GM18502 (cell line): ENCODE data around the gene WDR45B.
A peak's percentile ranks its signal among the peaks of the same experiment; 100 is the strongest.
"Not testable (repeated sequence)": the region's sequence is repeated elsewhere in the genome, so short reads cannot be mapped to it uniquely, and the experiment has no call there.

Experiments used
- ATAC-seq: cut with Tn5 transposase; IDR thresholded peaks from one replicate; pipeline ENCODE4 v1.9.1; 2021; ENCODE audit warnings: mild to moderate bottlenecking; ENCODE audit not compliant: unreplicated experiment, poor library complexity

The WDR45B gene

DNA sequence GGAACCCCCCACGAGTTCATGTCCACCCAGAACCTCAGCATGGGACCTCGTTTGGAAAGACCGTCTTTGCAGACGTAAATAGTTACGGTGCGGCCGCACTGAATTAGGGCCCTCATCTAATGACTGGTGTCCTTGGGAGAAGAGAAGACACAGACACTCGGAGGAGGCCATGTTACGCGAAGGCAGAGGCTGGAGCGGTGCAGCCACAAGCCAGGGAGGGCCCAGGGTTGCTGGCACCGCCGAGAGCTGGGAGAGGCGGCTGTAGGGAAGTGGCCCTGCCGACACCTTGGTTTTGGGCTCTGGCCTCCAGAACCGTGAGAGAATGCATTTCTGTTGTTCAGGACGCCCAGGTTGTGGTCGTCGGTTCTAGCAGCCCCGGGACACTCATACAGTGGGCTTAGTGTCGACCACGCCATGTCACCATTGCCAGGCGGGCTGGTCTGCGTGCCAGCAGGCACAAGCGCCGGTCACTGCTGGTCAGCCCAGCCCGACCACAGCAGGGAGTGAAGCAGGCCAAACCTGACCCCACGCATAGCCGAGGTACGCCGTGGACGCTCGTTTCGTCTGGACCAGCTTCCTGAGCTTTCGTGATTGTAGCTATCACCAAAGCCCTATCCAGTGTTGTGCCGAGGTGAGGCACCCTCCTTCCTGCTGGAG is 10.7 kb upstream of the WDR45B start:
- ATAC-seq, result no peak

DNA sequence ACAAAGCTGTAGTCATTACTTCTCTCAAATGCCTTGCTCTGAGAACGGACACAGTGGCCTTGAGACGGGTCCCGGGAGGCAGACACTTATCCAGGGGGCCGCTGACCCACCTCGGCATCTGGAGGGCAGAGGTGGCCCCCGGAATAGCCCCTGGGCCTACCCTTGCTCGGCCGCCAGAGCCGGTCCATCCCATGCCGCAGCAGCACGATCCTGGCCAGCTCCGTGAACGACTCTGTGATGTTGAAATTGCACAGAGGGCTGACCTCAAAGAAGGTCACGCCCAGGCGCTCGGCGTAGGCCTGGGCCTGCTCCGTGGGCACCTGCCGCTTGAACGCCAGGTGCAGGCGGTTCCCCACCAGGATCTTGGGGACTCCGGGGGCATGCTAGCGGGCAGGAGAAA is 10.1 kb upstream of the WDR45B start:
- no peak for ATAC-seq

- no peak for ATAC-seq
Observed at GRCh38 chr17:82657926-82658325, 9.7 kb upstream of the WDR45B start.

DNA sequence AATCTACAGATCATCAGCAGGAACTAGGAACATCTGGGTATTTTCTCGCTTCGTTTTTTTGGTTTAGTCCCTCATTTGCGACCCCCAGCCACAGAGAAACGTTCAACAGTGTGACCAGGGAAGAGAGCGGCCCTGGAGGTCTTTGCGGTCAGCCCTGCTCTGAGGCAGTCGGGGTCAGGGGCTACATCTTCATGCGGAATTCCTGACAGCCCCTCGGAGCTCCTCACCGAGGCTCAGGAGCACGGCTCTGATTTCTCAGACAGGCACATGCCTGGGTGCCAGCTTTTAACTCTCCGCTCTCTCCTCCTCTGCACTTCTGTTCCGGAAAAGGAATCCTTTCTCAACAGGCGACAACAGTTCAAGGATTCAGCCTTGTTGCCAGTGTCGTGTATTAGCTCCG is 8.0 kb upstream of the WDR45B start:
- no peak for ATAC-seq

DNA sequence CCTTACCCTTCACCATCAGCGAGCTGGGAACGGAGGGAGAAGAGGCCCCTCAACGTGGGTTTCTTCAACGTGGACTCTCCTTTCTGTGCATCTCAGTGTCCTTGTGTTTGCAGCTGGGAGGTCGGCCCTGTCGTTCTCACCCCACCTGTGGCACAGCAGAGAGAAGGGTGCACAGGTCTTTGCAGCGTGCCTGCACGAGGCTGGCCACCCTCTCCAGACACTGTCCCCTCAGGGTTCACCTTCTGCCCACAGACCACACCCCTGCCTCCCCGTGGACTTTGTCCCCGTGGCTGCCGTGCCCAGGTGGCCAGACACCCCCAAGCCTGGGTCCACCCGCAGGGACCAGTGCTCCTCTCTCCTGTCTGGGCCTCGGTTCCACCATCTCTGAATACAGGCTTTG is 7.3 kb upstream of the WDR45B start:
- no peak for ATAC-seq

DNA sequence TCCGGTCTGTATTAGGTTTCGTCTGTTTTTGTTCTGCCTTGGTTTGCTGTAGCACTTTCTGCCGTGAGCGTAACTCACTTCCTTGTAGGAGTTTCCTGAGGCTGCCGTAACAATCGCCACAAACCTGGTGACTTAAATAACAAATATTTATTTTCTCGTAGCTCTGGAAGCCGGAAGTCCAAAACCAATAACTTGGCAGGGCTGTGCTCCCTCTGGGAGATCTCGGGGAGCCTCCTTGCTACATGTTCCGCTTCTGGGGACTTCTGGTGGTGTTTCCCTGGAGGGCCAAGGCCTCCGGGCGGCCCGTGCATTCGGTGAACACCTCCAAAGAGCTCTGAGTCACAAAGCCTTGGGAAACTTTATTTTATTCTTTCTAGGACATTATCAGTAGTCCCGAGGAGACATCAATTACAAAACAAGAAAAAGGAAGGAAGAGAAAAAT is 6.8 kb upstream of the WDR45B start:
- no peak for ATAC-seq

DNA sequence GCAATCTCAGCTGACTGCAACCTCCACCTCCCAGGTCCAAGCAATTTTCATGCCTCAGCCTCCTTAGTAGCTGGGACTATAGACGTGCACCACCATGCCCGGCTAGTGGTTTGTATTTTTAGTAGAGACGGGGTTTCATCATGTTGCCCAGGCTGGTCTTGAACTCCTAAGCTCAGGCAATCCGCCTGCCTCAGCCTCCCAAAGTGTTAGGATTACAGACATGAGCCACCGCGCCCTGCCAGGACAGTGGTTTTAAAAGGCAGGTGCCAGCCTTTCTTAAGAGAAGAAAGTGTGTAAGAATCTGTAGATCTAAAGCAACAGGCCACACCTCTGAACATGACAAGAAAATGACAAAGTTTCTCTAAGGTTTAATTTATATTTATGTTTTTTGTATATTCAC is 6.4 kb upstream of the WDR45B start:
- ATAC-seq, result not testable (repeated sequence)

DNA sequence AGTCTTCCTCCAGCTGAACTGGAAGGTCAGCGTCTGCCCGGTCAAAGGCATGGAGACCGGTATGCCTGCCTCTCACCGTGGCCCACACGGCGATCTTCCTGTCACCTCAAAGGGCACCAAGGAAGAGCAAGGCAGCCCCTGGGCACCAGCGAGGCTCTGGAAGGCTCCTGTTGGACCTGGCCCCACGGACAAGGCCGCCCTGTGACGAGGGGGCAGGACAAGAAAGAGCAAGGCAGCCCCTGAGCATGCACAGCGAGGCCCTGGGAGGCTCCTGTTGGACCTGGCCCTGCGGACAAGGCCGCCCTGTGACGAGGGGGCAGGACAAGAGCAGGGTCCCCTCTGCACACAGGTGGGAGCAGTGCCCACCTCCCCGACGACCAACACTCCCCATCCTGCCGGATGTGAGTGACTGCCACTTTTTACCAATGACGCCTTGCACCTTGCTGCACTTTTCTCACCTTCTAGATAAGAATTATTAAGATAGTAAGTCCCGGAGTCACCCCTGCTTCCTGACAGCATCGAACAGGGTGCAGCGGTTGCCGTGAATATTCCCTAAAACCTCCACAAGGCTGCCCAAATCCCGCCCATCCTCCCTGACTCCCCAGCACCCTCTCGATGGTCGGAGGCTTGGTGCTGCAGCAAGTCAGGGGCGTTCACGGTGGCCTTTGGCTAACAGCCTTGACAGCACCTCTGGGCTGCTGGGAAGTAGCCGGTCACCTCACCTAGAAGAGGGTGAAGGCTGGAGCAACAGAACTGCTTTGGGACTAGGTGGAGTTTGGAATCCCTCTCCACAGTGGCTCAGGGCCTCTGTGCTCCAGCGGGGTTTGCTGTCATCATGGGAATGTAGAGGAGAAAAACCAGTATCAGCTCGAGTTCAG is 5.6 kb upstream of the WDR45B start:
- no peak for ATAC-seq

DNA sequence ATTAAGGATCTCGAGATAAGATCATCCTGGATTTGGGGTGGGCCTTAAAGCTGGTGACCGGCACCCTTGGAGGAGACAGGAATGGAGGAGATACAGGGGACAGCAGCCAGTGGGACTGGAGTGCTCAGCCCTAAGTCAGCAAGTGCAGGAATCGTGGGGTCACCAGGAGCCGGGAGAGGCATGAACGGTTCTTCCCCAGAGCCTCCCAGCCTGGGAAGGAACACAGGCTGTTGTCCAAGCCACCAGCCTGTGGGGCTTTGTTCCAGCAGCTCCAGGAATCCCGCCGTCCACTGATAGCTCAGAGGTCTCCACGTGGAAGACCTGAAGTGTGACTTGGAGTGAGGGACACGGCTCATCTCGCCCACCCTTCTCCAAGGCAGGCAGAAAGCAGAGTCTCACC is 2.5 kb upstream of the WDR45B start:
- no peak for ATAC-seq

DNA sequence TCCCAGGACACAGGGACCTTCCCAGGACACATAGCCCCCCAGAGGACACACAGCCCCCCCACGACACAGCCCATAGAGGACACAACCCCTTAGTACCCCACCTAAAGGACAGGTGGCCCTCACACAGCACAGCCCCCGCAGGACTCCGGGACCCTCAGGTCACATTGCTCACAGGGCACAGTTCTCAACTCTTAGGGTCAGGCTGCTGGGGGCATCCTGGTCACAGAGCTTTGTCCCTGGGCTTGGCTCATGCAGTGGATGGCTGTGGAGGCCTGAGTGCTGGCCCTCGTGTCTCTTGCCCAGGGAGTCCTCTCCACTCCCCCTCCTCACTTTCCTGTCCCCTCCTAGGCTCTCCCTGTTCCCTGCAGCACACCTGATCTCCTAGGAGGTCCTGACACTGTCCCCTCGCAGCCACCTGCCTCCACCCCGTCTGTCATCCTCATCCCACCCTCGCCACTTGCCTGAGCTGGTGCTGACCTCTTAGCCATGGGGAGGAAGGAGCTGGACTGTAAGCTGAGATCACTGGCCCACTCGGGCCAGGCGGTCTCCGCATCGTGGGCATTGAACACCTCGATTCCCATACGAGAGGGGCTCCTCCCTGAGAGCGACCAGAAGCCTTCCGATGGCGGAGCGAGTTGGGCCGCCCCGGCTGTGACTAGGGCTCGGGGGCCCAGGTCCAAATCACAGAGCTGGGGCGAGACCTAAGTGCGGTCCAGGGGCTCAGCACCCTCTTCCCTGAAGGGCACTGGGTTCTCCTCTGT is 1.4 kb upstream of the WDR45B start:
- no peak for ATAC-seq

DNA sequence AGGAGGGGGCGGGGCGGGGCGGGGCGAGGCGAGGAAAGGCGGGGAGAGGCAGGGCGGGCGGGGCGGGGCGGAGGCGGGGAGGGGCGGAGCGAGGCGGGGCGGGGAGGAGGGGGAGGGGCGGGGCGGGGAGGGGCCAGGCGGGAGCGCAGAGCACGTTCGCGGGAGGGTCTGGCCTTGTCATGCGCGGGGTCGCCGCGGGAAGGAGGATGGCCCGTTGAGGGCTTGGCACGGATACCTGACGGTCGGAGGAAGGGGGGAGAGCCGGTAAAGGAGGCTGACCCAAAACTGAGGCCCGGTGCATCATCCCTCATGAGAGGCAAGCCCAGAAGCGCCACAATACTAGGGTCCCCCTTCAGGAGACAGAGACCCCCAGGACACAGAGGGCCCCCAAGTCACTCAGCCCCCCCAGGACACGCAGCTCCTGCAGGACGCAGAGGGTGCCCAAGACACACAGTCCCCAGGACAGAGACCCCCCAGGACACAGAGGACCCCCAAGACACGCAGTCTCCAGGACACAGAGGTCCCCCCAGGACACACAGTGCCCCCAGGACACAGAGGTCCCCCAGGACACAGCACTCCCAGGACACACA is 593 bp upstream of the WDR45B start:
- no peak for ATAC-seq

- ATAC-seq, result peak; percentile 48
Observed at GRCh38 chr17:82647593-82648164, 565 bp downstream of the WDR45B start.

- no peak for ATAC-seq
Observed at GRCh38 chr17:82645516-82645915, 2.7 kb downstream of the WDR45B start.

DNA sequence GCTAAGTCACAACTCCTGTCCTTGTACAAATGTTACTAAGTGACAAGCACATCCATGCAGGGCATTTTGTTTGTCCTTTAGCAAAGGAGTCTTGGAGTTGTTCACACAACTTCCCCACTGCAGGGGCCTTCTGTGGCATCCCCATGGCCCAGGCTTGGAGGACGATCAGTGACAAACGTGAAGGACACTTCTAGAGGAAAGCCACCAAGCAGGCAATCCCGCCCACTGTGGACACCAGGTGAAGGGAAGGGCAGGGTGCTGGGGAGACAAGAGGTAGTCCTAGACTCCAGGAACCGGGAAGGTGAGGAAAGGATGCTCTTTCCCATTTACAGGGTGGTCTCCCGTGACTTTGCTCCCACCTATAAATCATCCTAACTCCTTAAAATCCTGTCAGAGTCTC is 4.1 kb downstream of the WDR45B start:
- ATAC-seq, result no peak

DNA sequence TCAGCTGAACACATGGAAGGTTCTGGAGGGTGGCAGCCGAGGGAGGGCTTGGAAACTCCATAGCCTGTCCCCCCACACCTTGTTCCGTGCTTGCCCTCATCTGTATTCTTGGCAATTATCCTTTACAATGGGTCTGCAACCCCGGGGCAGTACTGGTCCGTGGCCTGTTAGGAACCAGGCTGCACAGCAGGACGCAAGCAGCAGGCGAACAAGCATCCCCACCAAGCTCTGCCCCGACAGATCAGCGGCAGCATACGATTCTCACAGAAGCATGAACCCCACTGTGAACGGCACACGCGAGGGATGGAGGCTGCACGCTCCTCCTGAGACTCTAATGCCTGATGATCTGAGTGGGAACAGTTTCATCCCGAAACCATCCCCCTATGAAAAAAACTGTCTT is 6.2 kb downstream of the WDR45B start:
- no peak for ATAC-seq

- no peak for ATAC-seq
Observed at GRCh38 chr17:82640036-82640435, 8.2 kb downstream of the WDR45B start.

DNA sequence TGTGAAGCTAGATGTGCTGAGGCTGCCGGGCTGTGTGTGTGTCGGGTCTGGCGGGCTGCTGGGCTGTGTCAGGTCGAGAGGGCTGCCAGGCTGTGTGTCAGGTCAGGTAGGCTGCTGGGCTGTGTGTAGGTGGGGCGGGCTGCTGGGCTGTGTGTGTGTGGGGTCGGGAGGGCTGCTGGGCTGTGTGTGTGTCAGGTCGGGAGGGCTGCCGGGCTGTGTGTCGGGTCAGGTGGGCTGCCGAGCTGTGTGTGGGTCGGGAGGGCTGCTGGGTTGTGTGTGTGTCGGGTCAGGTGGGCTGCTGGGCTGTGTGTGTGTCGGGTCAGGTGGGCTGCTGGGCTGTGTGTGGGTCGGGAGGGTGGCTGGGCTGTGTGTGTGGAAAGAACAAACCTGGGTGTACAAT is 8.6 kb downstream of the WDR45B start:
- ATAC-seq, result no peak

GRCh38 chr17:82638183-82638773 is 10.0 kb downstream of the WDR45B start:
- no peak for ATAC-seq

GRCh38 chr17:82636626-82637598 is 11.3 kb downstream of the WDR45B start:
- ATAC-seq, result no peak
